ENCODE measurements around the gene OR4D11. TPM values are rescaled to one million over a fixed set of nuclear protein-coding genes. Genes with fewer than 3 reads are reported as not detected.

OR4D11 gene
- total and polyA plus RNA-seq, 9 of the 15 experiments (the other 6 are each of a cell fraction or from before 2014, with no cell fraction given): not detected

DNA sequence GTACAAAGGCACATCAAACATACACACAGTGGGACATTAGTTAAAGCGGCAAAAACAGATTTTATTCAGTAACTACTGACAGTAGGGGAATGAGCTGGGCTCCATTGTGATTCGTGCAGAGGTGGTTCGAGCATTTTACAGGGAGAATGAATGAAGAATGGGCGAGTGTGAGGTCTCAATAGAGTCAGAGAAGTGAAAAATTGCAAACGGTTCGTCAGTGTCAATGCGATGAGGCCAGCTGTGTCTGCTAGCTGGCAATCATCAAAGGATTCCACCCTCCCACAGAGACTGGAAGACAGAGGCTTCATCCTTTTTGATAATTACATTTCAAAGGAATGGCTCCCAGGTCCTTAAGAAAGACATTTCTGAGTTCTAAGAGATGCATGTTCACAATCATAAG, 25.3 kb downstream of the OR4D11 start:
- no peaks in the 10 kb centered on the region for H3K9me3 ChIP-seq (replicated peaks; ENCODE audit: control insufficient read depth, insufficient read depth, low read depth, low read length)
- H3K4me3 ChIP-seq: no peak overlapping the region
- FAIRE-seq (no peak), ATAC-seq (peak; percentile 17), DNase-seq (ENCODE audit: extremely low read depth in 1 of 4, low spot score in 3 of 4) (no peak)
- no peaks in the 10 kb centered on the region for H3K27me3 ChIP-seq (ENCODE audit: control insufficient read depth in 2 of 2, insufficient read depth in 2 of 2, low read length in 2 of 2)
- H3K4me2 ChIP-seq (ENCODE audit: insufficient read depth, low read length): no peak overlapping the region
- H4K20me1 ChIP-seq (replicated peaks; ENCODE audit: control insufficient read depth, insufficient read depth, low read length): no peaks in the 10 kb centered on the region
- CTCF ChIA-PET (ENCODE audit: low intra/inter-chr PET ratio): no interaction called here
- H3K79me2 ChIP-seq (ENCODE audit: control insufficient read depth, insufficient read depth, low read length): no peaks in the 10 kb centered on the region
- no peaks in the 10 kb centered on the region for H3K4me1 ChIP-seq (replicated peaks in 1 of 2; ENCODE audit: control insufficient read depth in 2 of 2, insufficient read depth in 2 of 2, low read length in 2 of 2)
- no TSS peak for BruUV-seq (replicated peaks)
- intact Hi-C loops (cut with micrococcal nuclease) (no loop called here), in situ Hi-C loops (cut with MboI) (no loop called here)
- no peaks in the 10 kb centered on the region for H3K9me1 ChIP-seq (ENCODE audit: control insufficient read depth, insufficient read depth, low read length)
- H3K36me3 ChIP-seq (ENCODE audit: control insufficient read depth, insufficient read depth, low read length): no peaks in the 10 kb centered on the region
- H3K9ac ChIP-seq (ENCODE audit: insufficient read depth in 1 of 2, low read depth in 2 of 2, low read length in 2 of 2): no peak overlapping the region
- peak overlapping the region; percentile 66 for H2AFZ ChIP-seq (ENCODE audit: low read depth, low read length)
- TF ChIP-seq TSC22D4 (tag; IDR thresholded peaks at IDR 0.05): no peak
- TF ChIP-seq RBM39 (optimal IDR thresholded peaks at IDR 0.05; ENCODE audit: low read depth, low read length): no peak
- no peak for TF ChIP-seq TAL1 (IDR thresholded peaks at IDR 0.05)
- no peak for TF ChIP-seq SIX5 (IDR thresholded peaks at IDR 0.05; ENCODE audit: borderline replicate concordance in 1 of 2, insufficient read depth in 1 of 2, low read depth in 1 of 2, low read length in 2 of 2)
- TF ChIP-seq KLF6 (CRISPR knock-in tag; IDR thresholded peaks at IDR 0.05; ENCODE audit: borderline replicate concordance): no peak
- no peak for TF ChIP-seq ZNF707 (CRISPR knock-in tag; conservative IDR thresholded peaks at IDR 0.05)
- TF ChIP-seq, protein P1, sequence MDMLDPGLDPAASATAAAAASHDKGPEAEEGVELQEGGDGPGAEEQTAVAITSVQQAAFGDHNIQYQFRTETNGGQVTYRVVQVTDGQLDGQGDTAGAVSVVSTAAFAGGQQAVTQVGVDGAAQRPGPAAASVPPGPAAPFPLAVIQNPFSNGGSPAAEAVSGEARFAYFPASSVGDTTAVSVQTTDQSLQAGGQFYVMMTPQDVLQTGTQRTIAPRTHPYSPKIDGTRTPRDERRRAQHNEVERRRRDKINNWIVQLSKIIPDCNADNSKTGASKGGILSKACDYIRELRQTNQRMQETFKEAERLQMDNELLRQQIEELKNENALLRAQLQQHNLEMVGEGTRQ (CRISPR knock-in tag; IDR thresholded peaks at IDR 0.05): no peak
- TF ChIP-seq CHD2 (IDR thresholded peaks at IDR 0.05; ENCODE audit: low read depth, low read length): no peak
- no peak for TF ChIP-seq ZNF507 (tag; conservative IDR thresholded peaks at IDR 0.05)
- TF ChIP-seq ZEB2 (IDR thresholded peaks at IDR 0.05): no peak
- TF ChIP-seq ELF1 (tag; IDR thresholded peaks at IDR 0.05): no peak
- TF ChIP-seq, protein P2, sequence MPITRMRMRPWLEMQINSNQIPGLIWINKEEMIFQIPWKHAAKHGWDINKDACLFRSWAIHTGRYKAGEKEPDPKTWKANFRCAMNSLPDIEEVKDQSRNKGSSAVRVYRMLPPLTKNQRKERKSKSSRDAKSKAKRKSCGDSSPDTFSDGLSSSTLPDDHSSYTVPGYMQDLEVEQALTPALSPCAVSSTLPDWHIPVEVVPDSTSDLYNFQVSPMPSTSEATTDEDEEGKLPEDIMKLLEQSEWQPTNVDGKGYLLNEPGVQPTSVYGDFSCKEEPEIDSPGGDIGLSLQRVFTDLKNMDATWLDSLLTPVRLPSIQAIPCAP (CRISPR knock-in tag; IDR thresholded peaks at IDR 0.05; ENCODE audit: borderline replicate concordance): no peak
- no peak for TF ChIP-seq TRIM28 (IDR thresholded peaks at IDR 0.05)
- TF ChIP-seq NFYB (IDR thresholded peaks at IDR 0.05; ENCODE audit: extremely low read depth, insufficient read length): no peak
- TF ChIP-seq BMI1 (IDR thresholded peaks at IDR 0.05; ENCODE audit: low read length): no peak
- TF ChIP-seq, protein P3, sequence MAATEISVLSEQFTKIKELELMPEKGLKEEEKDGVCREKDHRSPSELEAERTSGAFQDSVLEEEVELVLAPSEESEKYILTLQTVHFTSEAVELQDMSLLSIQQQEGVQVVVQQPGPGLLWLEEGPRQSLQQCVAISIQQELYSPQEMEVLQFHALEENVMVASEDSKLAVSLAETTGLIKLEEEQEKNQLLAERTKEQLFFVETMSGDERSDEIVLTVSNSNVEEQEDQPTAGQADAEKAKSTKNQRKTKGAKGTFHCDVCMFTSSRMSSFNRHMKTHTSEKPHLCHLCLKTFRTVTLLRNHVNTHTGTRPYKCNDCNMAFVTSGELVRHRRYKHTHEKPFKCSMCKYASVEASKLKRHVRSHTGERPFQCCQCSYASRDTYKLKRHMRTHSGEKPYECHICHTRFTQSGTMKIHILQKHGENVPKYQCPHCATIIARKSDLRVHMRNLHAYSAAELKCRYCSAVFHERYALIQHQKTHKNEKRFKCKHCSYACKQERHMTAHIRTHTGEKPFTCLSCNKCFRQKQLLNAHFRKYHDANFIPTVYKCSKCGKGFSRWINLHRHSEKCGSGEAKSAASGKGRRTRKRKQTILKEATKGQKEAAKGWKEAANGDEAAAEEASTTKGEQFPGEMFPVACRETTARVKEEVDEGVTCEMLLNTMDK (IDR thresholded peaks at IDR 0.05; ENCODE audit: borderline replicate concordance, insufficient read depth, low read depth, low read length, poor library complexity, severe bottlenecking): no peak
- WGBS (ENCODE audit: insufficient coverage, low coverage, missing lambda C conversion rate): 19% methylated on average over 7 of the region's 7 CpGs
- H3K27ac ChIP-seq (ENCODE audit: extremely low read depth, low read depth, low read length): no peak overlapping the region
- POLR2A ChIA-PET: interaction anchor here (1.6 kb wide), 2 partner anchors 9 to 40 kb away, joined by 3 to 6 read pairs; no protein-coding TSS in a partner anchor

Data from K562 (cell line).